Measurements from ENCODE around the gene PLCB4.

The PLCB4 gene

DNA sequence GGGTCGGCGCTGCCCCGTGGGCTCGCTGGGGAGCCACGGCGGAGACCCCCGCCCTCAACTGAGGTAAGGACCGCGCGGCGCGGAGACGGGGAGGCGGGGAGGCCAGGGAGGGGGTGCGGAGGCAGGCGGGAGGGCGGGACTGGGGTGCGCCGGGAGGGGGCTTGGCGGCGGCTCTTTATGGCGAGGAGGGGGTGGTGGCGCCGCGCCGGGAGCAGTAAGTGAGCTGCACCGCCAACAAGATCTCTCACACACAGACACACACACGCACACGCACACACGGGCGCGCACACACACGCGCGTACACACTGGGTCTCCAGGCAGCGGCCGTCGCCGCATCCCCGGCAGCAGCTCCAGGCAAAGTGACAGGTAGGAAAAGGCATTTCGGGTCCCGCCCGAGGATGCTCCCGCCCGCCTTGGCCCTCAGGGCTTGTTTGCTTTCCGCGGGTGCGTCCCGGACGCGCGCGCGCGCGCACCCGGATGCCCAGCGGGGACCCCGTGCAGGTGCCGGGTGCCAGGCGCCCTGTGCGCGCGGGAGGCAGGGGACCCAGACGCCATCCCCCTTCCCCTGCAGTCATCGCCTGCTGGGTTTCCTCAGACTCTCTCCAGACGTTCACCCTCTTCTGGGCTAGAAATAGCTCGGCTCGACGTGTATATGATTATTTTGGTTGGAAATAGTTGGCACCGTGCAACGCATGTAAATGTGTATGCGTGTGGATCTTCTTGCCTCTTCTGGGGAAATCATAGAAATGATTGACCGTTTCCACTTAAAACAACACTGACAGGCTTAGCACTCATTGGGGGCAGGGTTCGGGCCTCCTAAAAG lies at the start of gene PLCB4:
Gene PLCB4, plus strand, starts transcription at position 247 of the 823 bp plus-strand sequence. CDS start 238,728 bp downstream, outside the sequence.
- H3K4me3 ChIP-seq (ENCODE audit: low read depth, low read length) = no peak within 1 kb of the TSS

GRCh38 chr20:9019833-9020232 lies 49.1 kb upstream of the PLCB4 start:
- no peak overlapping the region for H3K4me3 ChIP-seq (ENCODE audit: low read depth, low read length)
- no peak for TF ChIP-seq CTCF (IDR thresholded peaks at IDR 0.05; ENCODE audit: borderline replicate concordance, insufficient read depth, low read depth, low read length)

More for the DNA sequence above, at the start of gene PLCB4:
- TF ChIP-seq CTCF (IDR thresholded peaks at IDR 0.05; ENCODE audit: borderline replicate concordance, insufficient read depth, low read depth, low read length) = no peak

DNA sequence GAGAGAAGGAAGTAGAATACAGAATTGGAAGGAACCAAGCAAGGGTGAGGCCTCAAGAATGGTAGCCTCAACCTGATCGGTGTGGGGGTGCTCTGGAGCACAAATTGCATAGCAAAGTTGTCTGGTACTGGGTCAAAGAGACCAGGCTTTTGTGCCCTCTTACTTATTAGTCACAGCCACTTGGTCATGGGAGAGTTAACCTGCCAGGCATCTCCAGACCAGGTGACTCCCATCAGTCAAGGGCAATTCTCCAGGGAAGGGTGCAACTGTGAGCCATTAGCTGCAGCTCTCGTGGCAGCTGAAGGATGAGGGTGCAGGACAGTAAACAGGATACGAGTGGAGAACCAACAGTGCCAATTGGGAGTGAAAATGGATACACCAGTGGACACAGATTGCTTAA lies 47.7 kb upstream of the PLCB4 start:
- no peak for TF ChIP-seq CTCF (IDR thresholded peaks at IDR 0.05; ENCODE audit: borderline replicate concordance, insufficient read depth, low read depth, low read length)
- H3K4me3 ChIP-seq (ENCODE audit: low read depth, low read length) = no peak overlapping the region

- H3K4me3 ChIP-seq (ENCODE audit: low read depth, low read length) = no peak overlapping the region
- TF ChIP-seq CTCF (IDR thresholded peaks at IDR 0.05; ENCODE audit: borderline replicate concordance, insufficient read depth, low read depth, low read length) = no peak
These were observed 47.2 kb upstream of the PLCB4 start for GRCh38 chr20:9021699-9022098.

DNA sequence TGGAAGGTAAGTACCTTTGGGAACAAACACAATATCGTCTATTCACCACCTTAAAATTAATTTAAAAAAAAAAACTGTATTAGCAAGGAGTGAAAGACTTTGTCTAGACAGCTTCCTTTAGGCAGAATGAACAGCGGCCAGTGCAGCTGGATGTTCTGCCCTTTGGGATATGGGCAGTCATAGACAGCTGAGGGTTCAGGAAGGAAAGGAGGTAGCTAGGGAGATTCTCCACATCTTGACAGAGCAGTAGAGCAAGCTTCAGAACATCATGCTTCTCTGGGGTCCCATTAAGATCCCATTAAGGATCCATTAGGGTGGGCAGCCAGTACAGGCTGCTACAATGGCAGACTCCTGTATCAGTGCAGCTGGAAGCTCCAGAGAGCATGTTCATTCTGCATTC lies 46.5 kb upstream of the PLCB4 start:
- TF ChIP-seq CTCF (IDR thresholded peaks at IDR 0.05; ENCODE audit: borderline replicate concordance, insufficient read depth, low read depth, low read length) = no peak
- no peak overlapping the region for H3K4me3 ChIP-seq (ENCODE audit: low read depth, low read length)

GRCh38 chr20:9024606-9025005 lies 44.3 kb upstream of the PLCB4 start:
- H3K4me3 ChIP-seq (ENCODE audit: low read depth, low read length) = no peak overlapping the region
- no peak for TF ChIP-seq CTCF (IDR thresholded peaks at IDR 0.05; ENCODE audit: borderline replicate concordance, insufficient read depth, low read depth, low read length)

DNA sequence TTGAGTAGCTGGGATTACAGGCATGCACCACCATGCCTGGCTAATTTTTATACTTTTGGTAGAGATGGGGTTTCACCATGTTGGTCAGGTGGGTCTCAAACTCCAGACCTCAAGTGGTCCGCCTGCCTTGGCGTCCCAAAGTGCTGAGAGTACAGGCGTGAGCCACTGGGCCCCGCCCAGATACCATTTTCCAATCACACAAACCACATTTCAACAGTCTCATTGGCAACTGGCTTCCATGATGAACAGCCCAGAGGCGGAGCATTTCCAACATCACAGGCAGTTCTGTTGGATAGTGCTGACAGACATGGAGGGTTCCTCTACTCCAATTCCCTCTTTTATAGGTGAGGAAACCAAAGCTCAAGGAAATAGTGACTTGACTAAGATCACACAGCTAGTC lies 43.9 kb upstream of the PLCB4 start:
- no peak for TF ChIP-seq CTCF (IDR thresholded peaks at IDR 0.05; ENCODE audit: borderline replicate concordance, insufficient read depth, low read depth, low read length)
- H3K4me3 ChIP-seq (ENCODE audit: low read depth, low read length) = no peak overlapping the region

Data from GM12875 (cell line).